MM.1S (cell line): ENCODE results near the gene OBSCN.

Source experiments
- DNase-seq: peaks from one replicate; pipeline ENCODE4 v3.0.0-alpha.2; 2015
- H2AFZ ChIP-seq: fragments of 300-600 bp; sonication (generic); 2 replicates; pipeline ENCODE4 v1.6.0; 2016; ENCODE audit warnings: antibody characterized with exemption, low read length
- H3F3A ChIP-seq: fragments of 300-600 bp; sonication (generic); 2 replicates; pipeline ENCODE4 v1.6.1; 2016; ENCODE audit warnings: mild to moderate bottlenecking, antibody characterized with exemption, low read length, moderate library complexity, mixed read lengths; ENCODE audit not compliant: insufficient read depth
- H3K27ac ChIP-seq: fragments of 300-600 bp; sonication (generic); 2 replicates; pipeline ENCODE4 v1.5.1; 2016; ENCODE audit warnings: mild to moderate bottlenecking, low read length
- H3K27me3 ChIP-seq: fragments of 300-600 bp; sonication (generic); replicated peaks from 2 replicates; pipeline ENCODE4 v1.6.0; 2016; ENCODE audit warnings: low read length; ENCODE audit not compliant: insufficient read depth
- H3K36me3 ChIP-seq: fragments of 300-600 bp; sonication (generic); replicated peaks from 2 replicates; pipeline ENCODE4 v1.6.1; 2016; ENCODE audit warnings: mild to moderate bottlenecking, low read length, mixed read lengths; ENCODE audit not compliant: insufficient read depth
- H3K4me1 ChIP-seq: fragments of 300-600 bp; sonication (generic); 2 replicates; pipeline ENCODE4 v1.6.1; 2016; ENCODE audit warnings: low read length, mixed read lengths
- H3K4me2 ChIP-seq: fragments of 300-600 bp; sonication (generic); 2 replicates; pipeline ENCODE4 v1.6.0; 2016; ENCODE audit warnings: low read depth, low read length
- H3K4me3 ChIP-seq: fragments of 300-600 bp; sonication (generic); 2 replicates; pipeline ENCODE4 v1.5.1; 2016; ENCODE audit warnings: low read length, mixed read lengths
- H3K79me2 ChIP-seq: fragments of 300-600 bp; sonication (generic); 2 replicates; pipeline ENCODE4 v1.6.1; 2016; ENCODE audit warnings: mixed run types, low read length, mixed read lengths
- H3K9ac ChIP-seq: fragments of 300-600 bp; sonication (generic); 2 replicates; pipeline ENCODE4 v1.6.1; 2016; ENCODE audit warnings: low read length, mixed read lengths
- H3K9me2 ChIP-seq: fragments of 300-600 bp; sonication (generic); replicated peaks from 2 replicates; pipeline ENCODE4 v1.6.1; 2016; ENCODE audit warnings: mild to moderate bottlenecking, low read length, mixed read lengths; ENCODE audit not compliant: insufficient read depth
- H3K9me3 ChIP-seq: fragments of 300-600 bp; sonication (generic); replicated peaks from 2 replicates; pipeline ENCODE4 v1.6.1; 2016; ENCODE audit warnings: mild to moderate bottlenecking, low read length, mixed read lengths; ENCODE audit not compliant: insufficient read depth
- H4K20me1 ChIP-seq: fragments of 300-600 bp; sonication (generic); 2 replicates; pipeline ENCODE4 v1.6.1; 2016; ENCODE audit warnings: mild to moderate bottlenecking, low read length, moderate library complexity, mixed read lengths; ENCODE audit not compliant: insufficient read depth
- EZH2 ChIP-seq: fragments of 300-600 bp; sonication (generic); optimal IDR thresholded peaks from 2 replicates; pipeline ENCODE3; 2017; ENCODE audit warnings: low read depth, mild to moderate bottlenecking, antibody characterized with exemption, low read length, mixed read lengths
- EZH2phosphoT487 ChIP-seq: fragments of 300-600 bp; sonication (generic); IDR thresholded peaks from 2 replicates; pipeline ENCODE4 v1.6.1; 2018; ENCODE audit warnings: antibody characterized with exemption, low read length
- TF ChIP-seq, protein P1 (sequence below): fragments of 300-600 bp; sonication (generic); IDR thresholded peaks from 2 replicates; pipeline ENCODE4 v1.5.1; 2016; ENCODE audit warnings: antibody characterized with exemption, low read length, mixed read lengths

Gene OBSCN

DNA sequence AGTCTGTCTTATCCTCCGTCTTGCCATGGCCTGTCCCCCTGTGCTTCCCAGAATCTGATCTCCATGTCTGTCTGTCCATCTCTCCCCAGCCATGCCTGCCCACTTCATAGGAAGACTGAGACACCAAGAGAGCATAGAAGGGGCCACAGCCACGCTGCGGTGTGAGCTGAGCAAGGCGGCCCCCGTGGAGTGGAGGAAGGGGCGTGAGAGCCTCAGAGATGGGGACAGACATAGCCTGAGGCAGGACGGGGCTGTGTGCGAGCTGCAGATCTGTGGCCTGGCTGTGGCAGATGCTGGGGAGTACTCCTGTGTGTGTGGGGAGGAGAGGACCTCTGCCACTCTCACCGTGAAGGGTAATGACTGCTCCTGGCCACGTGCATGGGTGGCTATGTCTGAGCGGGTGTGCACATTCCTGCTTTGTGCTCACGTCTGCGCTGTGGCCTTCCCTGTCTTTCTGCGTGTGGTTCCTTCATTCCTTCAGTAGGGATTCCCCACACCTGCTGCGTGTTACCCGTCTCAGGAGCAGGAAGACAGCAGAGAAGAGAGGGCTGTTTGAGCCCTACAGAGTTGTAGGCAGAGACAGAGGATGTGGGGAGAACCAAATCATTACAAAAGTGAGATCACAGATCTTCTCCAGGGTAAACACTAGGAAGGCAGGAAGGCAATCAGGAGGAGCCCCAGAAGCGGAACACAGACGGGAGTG is 80.8 kb downstream of the OBSCN start:
- no peaks in the 10 kb centered on the region for H3K4me1 ChIP-seq
- no peaks in the 10 kb centered on the region for H3F3A ChIP-seq
- H3K27ac ChIP-seq: no peak overlapping the region
- H4K20me1 ChIP-seq: no peaks in the 10 kb centered on the region
- no peaks in the 10 kb centered on the region for H3K9me3 ChIP-seq
- H3K9ac ChIP-seq: no peak overlapping the region
- no peaks in the 10 kb centered on the region for H3K36me3 ChIP-seq
- H3K27me3 ChIP-seq: 0 out of 2 replicates have a peak, but pooled peaks cover 12% of the 10 kb centered on the region
- no peak for DNase-seq
- TF ChIP-seq, protein P1, sequence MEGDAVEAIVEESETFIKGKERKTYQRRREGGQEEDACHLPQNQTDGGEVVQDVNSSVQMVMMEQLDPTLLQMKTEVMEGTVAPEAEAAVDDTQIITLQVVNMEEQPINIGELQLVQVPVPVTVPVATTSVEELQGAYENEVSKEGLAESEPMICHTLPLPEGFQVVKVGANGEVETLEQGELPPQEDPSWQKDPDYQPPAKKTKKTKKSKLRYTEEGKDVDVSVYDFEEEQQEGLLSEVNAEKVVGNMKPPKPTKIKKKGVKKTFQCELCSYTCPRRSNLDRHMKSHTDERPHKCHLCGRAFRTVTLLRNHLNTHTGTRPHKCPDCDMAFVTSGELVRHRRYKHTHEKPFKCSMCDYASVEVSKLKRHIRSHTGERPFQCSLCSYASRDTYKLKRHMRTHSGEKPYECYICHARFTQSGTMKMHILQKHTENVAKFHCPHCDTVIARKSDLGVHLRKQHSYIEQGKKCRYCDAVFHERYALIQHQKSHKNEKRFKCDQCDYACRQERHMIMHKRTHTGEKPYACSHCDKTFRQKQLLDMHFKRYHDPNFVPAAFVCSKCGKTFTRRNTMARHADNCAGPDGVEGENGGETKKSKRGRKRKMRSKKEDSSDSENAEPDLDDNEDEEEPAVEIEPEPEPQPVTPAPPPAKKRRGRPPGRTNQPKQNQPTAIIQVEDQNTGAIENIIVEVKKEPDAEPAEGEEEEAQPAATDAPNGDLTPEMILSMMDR: no peak
- TF ChIP-seq EZH2phosphoT487: no peak
- TF ChIP-seq EZH2: no peak
- H3K9me2 ChIP-seq: no peaks in the 10 kb centered on the region
- H2AFZ ChIP-seq: no peak overlapping the region
- no peaks in the 10 kb centered on the region for H3K79me2 ChIP-seq
- H3K4me3 ChIP-seq: no peak overlapping the region
- no peak overlapping the region for H3K4me2 ChIP-seq

DNA sequence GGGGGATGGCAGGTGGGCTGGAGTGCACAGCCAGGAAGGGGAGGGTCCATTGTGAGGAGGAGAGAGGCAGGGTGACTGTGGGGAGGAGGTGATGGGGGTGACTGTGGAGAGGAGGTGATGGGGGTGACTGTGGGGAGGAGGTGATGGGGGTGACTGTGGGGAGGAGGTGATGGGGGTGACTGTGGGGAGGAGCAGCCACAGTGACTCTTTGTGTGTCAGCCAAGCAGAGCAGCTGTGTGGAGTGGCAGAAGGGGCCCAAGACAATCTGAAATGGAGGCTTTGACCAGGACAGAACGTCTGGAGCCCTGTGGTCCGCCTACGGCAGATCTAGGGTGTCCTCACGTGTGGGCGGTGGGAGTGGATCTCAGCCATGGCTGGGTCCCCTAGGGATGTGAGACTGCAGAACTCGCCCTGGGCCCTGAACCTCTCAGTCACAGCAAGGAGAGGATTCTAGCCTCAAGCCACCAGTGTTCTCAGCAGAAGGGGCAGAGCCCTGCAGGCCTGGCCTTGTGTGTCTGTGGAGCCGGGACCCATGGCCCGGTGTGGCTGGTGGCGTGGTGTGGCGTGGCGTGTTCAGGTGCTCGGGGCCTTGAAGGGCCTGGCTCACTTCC is 81.5 kb downstream of the OBSCN start:
- Histone ChIP-seq H3K27ac (no peak overlapping the region), H3K9me2 (no peaks in the 10 kb centered on the region), H3K9ac (no peak overlapping the region), H3K4me2 (no peak overlapping the region), H3K4me1 (no peaks in the 10 kb centered on the region), H3K9me3 (no peaks in the 10 kb centered on the region), H3K4me3 (no peak overlapping the region), H2AFZ (no peak overlapping the region), H4K20me1 (no peaks in the 10 kb centered on the region), H3K36me3 (no peaks in the 10 kb centered on the region), H3F3A (no peaks in the 10 kb centered on the region), H3K79me2 (no peaks in the 10 kb centered on the region), H3K27me3 (0 out of 2 replicates have a peak, but pooled peaks cover 12% of the 10 kb centered on the region)
- no peak for TF ChIP-seq EZH2
- TF ChIP-seq EZH2phosphoT487: no peak
- TF ChIP-seq, protein P1: no peak
- no peak for DNase-seq

- Histone ChIP-seq H3K27ac (no peak overlapping the region), H4K20me1 (no peaks in the 10 kb centered on the region), H3K9ac (no peak overlapping the region), H2AFZ (no peak overlapping the region), H3K4me2 (no peak overlapping the region), H3K27me3 (0 out of 2 replicates have a peak, but pooled peaks cover 12% of the 10 kb centered on the region), H3K4me1 (no peaks in the 10 kb centered on the region), H3K9me3 (no peaks in the 10 kb centered on the region), H3K79me2 (no peaks in the 10 kb centered on the region), H3K4me3 (no peak overlapping the region), H3K9me2 (no peaks in the 10 kb centered on the region), H3F3A (no peaks in the 10 kb centered on the region), H3K36me3 (no peaks in the 10 kb centered on the region)
- no peak for DNase-seq
- TF ChIP-seq EZH2 (no peak), EZH2phosphoT487 (no peak)
- TF ChIP-seq, protein P1: no peak
Measured at GRCh38 chr1:228289996-228290881, 82.4 kb downstream of the OBSCN start.
